Activated CD4-positive, alpha-beta T cell treated with anti-CD3 and anti-CD28 coated beads, Interleukin-2, amount 50 U/mL, for 1 hour (primary cell): ENCODE results near the gene LDLRAD2.

ENCODE experiments used
- DNase-seq: peaks from one replicate; pipeline ENCODE4 v3.0.0-alpha.2; 2020

The LDLRAD2 gene

DNA sequence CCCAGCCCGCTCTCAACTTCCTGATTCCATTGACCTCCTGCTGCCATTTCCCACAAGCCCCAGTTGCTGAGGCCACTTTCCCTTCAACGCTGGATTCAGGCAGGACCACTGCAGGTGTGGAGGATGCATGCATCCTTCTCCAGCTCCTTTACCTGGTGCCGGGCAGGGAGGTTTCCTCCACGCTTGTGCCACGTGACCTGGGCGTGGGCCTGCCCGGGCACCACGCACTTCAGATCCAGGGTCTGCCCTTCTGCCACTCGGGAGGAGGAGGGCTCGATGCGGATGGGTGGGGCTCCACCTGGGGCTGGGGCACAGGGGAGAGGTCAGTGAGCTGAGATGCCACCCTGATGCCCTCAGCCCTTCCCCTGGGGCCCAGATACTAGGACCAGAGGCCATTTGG is 31.9 kb downstream of the LDLRAD2 start:
- no peak for DNase-seq

DNA sequence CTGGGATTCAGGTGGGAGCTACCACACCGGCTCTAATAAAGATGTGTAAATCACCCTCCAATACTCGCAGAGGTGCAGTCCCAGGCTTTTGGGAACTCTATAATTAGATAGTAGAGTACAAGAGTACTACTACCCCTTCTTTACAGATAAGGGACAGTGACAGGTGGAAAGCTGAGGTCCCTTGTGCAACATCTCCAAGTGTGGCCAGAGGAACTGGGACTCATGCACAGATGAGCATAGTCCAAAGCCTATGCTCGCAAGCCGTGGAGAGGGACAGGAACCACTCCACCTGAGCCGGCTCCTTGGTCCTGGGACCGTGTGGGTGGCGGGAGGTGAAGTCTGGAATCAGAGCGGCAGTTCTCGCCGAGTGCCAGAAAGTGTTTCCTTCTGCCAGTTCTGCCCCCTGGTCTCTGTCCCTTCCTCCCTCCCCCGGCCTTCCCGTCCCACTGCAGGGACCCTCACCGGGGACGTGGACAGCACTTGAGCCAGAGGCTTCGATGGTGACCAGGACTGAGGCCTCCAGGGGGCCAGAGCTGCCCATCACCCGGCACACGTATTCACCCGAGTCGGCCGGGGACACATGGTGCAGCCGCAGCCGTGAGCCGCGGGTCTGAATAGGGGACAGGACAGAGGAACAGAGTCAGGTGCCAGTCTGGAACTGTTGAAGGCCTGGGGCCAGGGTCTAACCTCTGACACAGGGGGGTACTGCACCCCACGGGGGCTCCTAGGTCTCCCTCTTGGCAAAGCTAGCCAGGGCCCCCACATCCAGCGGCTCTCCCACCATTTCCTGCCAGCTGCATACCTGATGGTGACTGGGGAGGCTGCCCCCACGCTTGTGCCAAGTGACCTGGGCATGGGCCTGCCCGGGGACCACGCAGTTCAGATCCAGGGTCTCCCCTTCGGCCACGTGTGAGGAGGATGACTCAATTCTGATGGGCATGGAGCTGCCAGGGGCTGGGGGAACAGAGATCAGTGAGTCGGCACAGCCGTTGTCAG is 33.9 kb downstream of the LDLRAD2 start:
- DNase-seq, result no peak

DNA sequence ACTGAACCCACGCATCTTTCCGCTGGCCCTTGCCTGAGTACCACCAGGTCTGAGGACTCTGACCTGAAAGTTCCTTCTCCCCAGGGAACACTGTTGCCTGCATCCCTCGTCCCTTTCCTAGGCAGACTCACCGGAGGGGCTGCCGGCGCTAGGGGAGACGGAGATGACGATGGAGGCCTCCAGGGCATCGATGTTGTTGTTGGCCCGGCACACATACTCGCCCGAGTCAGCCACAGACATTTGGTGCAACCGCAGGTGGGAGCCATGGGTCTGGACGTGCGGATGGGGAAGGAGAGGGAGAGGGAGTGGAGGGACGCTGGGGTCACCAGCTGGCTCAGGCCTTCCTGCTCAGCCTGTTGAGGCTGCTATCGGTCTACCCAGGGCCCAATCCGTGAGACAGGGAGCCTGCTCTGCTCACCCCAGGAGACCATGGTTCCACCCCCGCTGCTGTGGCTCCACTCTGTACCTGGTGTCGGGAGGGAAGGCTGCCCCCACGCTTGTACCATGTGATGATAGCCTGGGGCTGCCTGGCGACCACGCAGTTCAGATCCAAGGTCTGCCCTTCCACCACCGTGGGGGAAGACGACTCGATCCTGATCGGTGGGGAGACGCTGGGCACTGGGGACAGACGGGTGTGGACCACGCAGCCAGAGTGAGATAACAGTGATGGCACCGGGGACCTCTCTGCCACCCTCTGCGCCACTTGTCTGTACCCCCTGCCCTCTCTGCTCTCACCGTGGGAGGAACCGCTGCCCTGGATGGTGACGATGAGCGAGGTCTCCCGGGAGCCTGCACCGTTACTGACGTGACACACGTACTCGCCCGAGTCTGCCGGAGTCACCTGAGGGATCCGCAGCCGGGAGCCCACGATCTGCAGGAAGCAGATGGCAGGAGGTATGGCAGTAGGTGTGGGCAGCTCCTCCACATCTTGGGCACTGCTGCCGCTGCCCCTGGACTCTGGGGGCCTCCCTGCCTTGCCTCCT is 35.4 kb downstream of the LDLRAD2 start:
- DNase-seq, result no peak

DNA sequence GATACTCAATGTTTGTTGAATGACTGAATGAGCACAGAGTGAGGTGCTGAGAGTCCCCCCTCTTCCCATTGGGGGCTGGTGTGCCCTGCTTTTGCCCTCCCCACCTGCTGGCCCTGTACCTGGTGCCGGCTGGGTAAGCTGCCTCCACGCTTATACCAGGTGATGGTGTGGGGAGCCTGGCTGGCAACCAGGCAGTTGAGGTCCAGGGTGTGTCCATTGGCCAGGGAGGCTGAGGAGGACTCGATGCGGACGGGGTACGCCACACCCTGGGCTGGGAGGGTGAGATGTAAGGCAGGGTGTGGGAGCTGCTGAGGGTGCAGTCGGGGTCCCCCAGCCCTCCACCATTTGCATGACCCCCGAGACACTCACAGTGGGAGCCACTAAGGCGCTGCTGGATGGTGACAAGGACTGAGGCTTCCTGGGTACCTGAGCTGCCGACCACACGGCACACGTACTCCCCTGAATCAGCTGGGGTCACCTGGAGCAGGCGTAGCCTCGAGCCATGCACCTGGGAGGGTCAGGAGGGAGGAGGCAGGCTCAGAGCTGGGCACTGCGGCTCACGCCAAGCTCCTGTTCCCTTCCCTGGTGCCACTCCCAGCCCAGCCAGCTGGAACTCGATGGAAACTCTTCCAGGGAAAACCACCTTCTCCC is 36.6 kb downstream of the LDLRAD2 start:
- no peak for DNase-seq

DNA sequence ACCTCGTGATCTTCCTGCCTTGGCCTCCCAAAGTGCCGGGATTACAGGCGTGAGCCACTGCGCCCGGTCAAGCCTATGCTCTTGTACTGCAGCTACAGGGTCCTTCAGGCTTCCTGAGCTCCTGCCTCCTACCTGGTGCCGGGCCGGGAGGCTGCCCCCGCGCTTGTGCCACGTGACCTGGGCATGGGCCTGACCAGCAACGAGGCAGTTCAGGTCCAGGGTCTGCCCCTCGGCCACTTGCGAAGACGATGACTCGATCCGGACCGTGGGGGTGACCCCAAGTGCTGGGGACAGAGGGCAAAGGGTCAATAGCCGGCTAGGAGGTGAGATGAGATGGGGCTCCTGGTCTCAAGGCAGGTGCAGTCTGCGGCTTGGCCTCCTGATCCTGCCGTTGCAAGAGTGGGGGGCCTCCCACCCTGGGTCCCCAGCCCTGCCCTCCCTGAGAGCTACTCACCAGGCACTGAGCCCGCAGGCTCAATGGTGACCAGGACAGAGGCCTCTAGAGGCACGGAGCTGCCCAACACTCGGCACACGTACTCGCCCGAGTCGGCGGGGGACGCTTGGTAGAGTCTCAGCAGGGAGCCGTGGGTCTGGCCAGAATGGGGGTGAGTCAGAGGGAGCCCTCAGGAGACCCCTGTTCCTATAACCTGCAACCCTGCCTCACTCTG is 38.0 kb downstream of the LDLRAD2 start:
- no peak for DNase-seq

DNA sequence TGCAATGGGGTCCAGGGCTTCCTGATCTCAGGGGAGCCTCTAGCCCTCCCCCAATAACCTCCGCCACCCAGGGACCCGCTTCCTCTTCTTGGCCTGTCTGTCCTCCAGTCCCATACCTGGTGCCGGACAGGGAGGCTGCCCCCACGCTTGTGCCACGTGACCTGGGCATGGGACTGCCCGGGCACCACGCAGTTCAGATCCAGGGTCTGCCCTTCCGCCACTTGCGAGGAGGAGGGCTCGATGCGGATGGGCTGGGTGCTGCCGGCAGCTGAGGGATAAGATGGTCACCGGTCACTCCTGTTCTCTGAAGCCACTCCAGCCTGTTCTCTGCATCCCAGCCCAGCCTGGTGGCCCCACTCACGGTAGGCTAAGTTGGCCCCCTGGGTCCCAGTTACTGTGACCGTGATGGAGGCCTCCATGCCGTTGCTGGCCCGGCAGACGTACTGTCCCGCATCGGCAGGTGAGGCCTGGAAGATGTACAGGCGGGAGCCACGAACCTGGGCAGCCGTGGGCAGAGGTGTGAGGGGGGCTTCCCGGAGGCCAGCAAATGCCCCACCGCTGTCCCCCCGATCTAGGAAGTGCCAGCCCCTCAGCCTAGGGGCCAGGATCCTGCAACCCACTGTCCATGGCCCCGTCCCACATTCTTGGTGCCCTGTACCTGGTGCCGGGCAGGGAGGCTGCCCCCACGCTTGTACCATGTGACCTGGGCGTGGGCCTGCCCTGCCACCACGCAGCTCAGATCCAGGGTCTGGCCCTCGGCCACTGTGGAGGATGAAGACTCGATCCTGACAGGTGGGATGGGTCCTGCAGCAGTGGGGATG is 39.6 kb downstream of the LDLRAD2 start:
- no peak for DNase-seq

DNA sequence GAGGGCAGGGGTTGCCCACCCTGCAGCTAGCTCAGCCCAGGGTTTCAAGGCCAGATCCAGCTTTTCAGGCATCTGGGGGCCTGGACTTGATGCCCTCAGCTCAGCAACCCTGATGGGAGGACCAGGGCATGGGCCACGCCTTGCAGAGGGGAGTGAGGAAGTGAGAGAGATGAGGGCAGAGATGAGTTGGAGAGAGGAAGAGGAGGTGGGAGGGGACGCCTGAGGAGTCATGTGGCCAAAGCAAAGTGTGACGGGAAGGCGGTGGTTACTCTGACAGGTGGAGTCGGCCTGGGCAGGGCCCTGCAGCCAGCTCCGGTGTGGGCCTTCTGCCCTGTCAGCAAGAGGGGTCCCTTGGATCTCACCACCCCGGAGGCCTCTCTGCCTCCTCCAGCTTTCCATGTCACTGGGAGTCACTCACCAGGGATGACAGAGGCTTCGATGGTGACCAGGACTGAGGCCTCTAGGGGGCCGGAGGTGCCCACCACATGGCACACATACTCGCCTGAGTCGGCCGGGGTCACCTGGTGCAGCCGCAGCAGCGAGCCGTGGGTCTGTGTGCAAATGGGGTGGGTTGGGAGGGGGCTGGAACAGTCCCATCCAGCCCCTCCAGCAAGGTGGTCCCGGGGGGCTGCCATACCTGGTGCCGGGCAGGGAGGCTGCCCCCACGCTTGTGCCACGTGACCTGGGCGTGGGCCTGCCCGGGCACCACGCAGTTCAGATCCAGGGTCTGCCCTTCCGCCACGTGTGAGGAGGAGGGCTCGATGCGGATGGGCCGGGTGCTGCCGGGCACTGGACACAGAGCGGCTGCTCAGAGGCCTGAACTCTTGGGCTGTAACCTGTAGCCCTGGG is 40.4 kb downstream of the LDLRAD2 start:
- no peak for DNase-seq

DNA sequence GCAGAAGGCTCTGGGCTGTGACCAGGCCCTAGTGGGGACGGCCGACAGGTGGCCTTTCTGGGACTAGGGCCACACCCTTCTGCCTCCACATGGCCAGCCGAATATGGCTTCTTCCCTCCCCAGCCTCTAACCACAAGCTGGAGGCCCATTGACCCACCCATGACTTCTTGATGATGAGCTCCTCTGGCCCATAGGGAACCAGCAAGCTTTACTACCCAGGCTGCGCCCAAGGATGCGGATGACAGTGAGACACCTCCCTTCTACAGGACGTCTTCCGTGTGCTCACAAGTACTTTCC is 41.0 kb downstream of the LDLRAD2 start:
- DNase-seq, result no peak

DNA sequence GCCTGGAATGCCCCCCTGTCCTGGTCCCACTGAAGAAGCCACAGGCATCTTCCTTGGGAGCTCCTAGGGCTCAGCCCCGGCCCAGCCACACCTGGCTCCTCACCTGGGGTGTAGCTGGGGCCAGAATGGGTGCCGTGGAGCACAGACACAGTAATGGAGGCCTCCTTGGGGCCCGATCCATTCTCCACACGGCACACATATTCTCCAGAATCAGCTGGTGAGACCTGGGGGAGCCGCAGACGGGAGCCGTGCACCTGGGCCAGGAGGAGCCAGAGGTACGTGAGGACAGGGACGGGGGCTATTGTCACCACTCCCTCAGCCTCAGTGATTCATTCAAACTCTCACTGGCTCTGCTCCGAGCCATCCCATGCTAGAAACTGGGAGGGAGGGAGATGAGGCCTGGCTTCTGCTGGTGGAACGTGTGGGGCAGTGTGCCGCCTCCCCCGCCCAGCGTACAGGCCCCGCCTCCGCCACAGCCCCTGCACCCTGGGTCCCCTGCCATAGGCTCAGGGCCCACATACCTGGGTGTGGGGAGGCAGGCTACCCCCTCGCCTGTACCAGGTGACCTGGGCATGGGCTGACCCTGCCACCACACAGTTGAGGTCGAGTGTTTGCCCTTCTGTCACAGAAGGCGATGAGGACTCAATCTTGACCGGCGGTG is 42.2 kb downstream of the LDLRAD2 start:
- DNase-seq, result no peak

DNA sequence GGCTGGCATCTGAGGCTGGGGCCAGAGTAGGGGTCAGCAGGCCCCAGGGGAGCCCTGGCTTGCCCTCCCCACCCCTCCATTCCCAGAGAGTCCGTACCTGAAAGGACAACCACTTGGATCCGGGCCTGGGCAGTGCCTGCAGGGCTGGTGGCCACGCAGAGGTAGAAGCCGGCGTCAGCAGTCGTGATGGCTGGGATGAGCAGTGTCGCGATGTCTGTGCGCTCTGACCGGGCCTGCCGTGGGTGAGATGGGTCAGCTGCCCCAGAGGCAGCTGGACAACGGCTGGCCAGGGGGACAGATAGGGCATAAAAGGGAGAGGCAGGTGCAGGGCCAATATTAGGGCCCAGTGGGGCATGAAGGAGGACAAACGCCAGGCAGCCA is 42.7 kb downstream of the LDLRAD2 start:
- DNase-seq, result no peak

DNA sequence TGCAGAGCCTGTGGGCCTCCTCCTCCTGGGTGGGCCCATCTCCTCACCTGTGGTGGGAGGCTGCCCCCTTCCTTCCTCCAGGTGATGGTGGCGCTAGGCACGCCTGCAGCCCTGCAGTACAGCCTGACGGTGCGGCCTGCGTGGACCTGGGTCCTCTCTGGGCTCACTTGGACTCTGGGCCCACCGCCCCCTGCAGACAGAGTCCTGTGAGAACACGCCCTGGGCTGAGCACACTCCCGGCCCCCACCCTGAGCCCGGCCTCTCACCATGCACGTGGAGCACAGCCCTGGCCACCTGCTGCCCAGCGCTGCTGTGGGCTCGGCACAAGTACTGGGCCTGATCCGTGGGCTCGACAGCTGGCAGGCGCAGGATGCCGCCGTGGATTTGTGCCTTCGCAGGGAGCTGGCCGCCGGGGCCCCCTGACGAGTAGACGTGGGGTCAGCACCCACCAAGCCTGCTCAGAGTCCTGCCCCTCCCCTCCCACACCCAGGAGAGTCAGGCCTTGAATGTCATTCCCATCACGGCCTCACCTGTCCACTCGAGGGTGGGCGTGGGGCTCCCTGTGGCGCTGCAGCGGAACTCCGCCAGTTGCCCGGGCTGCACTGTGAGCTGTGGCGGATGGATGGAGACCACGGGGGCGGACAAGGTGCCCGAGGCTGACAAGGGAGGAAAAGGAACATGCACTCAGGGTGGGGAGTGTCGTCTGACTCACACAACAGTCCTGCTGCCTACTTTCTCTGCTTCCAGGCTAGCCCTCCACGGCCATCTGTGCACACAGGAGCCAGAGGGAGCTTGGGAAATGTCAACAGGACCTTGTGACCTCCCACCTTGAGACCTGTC is 43.4 kb downstream of the LDLRAD2 start:
- no peak for DNase-seq

DNA sequence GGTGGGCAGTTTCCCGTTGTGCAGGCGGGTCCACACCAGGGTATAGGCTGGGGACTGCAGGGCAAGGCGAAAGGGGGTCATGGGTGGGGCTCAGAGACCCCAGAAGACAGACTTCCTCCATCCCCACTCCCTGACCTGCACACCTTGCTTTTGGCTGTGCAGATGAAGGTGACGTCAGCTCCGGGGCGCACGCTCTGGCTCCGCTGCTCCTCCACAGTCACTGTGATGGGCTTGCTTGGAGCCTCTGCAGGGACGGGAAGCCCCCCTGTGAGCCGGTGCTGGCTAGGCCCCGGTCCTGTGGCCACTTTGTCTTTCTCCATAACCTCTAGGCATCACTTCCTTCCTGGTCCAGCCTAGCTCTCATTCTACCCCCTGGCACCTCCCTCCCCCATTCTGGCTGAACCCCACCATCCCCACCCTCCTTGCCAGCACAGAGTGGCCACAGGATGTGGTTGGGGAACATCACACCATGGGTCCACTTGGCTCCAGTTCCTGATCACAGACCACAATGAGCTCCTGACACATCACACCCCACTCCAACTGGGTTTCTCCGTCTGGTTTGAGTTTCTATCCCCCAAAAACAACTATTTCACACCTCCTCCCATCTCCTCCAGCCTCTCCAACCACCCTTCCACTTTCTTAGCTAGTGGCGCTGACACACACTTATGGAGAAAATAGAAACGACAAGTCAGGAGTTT is 45.2 kb downstream of the LDLRAD2 start:
- no peak for DNase-seq

DNA sequence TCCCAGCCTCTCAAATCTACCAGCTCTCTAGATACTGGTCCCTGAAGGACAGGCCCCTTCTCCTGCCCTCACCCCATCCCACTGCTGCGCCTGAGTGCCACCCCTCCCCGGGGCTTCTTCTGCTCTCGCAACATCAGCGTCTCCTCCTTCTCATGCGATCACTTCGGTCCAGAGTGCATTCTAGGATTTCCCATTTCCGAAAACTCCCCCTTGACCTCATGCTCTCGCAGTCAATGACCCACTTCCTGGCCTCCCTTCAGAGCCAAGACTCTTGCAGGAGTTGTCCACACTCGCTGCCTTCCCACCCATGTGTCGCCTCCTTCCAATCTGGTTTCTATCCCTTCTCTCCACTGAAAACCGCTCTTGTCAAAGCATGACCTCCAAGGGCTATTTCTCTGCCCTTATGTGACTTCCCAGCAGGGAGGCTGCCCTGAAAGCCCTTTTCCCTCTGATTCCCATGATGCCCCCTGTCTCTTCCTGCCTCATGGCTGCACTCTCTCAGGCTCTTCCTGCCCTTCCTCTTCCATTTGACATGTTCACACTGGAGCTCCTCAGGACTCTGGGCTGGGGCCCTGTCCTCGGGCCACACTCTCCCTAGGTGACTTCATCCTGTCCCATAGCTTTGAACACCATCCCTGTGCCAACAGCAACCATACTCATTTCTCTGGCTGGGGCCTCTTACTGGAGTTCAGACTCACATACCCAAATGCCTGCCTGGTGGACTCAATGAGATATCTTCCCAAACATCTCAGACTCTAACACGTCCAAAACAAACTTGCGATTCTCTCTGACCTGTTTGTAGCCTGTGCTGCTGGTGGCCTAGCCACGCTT is 46.0 kb downstream of the LDLRAD2 start:
- no peak for DNase-seq

DNA sequence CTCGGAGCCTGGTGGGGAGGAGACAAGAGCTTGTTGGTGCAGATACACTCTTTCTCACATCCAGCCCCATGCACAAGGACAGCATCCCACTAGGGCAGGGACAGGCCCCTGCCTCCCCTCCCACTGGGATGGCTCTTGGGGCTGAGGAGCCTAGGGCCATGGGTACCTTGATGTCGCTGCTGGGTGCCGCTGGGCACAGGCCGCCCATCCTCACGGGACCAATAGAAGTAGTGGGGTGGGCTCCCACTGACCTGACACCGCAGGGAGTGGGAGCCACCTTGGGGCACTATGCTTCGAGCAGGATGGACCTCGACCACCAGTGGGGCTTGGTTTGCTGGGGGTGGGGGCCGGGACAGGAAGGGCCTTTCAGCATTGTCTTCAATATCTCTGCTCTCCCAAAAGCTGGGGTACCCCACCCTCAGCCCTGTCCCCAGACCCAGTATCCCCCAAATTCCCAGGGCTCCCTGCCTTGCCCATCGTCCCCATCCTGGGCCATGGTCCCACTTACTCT is 47.7 kb downstream of the LDLRAD2 start:
- DNase-seq, result no peak

DNA sequence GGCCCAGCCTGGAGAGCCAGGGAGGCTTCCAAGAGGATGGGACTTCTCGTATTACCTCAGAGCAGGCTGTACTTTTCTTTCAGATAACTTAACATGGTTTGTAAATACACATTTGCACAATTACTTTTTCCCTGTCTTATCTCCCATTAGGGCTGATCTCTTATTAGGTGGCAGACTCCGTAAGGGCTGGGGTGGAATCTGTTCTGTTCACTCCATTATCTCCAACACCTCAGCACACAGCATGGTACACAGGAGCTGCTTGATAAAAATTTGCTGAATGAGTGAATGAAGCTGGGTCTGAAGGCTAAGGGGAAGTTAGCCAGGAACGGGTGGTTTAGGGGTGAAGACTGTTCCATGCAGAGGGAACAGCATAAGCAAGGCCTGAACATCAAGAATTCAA is 48.9 kb downstream of the LDLRAD2 start:
- no peak for DNase-seq

DNA sequence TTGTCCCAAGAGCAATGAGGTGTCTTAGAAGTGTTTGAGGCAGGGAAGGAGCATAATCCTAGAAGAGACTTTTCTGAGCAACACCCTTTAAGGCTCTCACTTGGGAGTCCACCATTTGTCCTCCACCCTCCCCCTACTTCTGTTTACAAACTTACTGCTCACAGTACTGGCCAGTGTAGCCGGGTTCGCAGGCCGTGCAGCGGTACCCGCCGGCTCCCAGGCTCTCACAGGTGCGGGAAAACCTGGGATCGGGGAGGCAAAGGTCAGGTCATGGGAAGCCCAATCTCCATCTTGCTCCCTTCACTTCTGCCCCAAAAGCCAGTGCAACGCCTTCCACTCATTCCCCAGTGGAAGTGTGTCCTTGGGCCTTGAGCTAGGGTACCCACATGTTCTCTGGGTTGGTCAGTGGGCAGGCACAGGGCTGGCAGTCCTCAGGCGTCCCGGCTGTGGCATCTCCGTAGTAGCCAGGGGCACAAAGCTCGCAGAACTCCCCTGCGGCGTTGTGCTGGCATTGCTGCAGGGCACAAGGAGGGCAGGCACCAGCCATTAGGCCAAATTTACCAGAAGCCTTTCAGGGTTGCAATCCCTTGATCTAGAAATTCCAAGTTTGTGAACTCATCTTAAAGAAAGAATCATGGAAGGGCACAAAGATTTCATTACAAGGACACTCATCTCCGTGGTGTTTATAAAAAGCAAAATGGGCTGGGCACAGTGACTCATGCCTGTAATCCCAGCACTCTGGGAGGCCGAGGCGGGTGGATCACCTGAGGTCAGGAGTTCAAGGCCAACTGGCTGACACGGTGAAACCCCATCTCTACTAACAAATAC is 49.8 kb downstream of the LDLRAD2 start:
- no peak for DNase-seq

DNA sequence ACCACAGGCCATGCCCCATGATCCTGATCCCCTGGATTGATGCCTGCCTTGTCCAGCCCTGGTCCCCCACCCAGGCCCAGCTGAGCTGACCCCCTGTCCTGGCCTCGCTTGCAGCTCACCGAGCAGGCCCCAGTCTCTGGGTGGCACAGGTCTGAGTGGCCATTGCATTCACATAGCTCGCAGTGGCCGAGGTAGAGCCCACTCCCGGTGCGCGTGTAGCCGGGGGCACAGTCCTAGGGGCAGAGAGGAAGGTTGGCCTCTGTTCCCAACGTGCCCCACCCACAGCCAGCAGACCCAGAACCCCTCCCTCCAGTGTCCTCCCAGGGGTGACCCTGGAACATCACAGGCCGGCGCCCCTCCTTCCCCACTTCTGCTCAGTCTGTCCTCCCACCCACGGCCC is 51.9 kb downstream of the LDLRAD2 start:
- no peak for DNase-seq
